ENCODE results near the gene PLCL2. TPM values are rescaled to one million over a fixed set of nuclear protein-coding genes. Genes with fewer than 3 reads are reported as not detected.

Gene PLCL2
- total RNA-seq = 10 to 100 TPM; 17.8 to 20.5 TPM

DNA sequence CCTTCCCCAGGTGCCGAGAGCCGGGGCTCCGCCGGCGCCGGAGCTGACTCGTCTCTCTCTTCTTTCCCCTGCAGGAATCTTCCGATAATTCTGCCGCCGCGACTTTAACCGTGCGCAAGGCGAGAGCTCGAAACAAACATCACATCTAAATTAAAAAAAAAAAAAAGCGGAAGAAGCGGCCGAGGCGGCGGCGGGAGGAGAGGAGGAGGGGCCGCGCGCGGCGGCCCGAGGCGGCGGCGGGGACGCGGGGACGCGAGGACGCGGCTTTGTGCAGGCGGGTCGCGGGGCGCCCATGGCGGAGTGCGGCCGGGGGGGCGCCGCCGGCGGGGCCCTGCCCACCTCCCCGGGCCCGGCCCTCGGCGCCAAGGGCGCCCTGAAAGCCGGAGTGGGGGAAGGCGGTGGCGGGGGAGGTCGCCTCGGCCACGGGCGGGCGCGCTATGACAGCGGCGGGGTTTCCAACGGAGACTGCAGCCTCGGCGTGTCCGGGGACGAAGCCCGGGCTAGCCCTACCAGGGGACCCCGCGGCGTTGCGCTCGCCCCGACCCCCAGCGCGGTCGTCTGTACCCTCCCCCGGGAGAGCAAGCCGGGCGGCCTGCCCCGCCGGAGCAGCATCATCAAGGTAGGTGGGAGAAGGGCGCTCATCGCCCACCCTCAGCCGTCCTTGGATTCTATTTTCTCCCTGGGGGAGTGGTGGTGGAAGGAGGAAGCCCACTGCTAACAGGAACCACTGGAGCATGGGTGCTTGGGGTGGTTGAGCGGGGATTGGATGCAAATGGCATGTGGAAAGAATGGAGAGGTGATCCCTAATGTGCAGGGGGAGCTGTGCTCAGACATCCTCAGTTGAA lies at the start of gene PLCL2:
TSS of gene PLCL2 (plus strand) at position 208 of the 845 bp plus-strand sequence. CDS start at position 293, 85 bp downstream.
- Mint-ChIP-seq H3K9me3 (no peaks in the 10 kb centered on the region), H3K27ac (peak within 1 kb of the TSS; percentile 88 to 97), H3K36me3 (peaks cover 9 to 25% of the 10 kb centered on the region in 2 donors)
- DNase-seq (ENCODE audit: low spot score in 2 of 2) (peak; percentile 52 to 65), ATAC-seq (peak; percentile 33 to 51)

DNA sequence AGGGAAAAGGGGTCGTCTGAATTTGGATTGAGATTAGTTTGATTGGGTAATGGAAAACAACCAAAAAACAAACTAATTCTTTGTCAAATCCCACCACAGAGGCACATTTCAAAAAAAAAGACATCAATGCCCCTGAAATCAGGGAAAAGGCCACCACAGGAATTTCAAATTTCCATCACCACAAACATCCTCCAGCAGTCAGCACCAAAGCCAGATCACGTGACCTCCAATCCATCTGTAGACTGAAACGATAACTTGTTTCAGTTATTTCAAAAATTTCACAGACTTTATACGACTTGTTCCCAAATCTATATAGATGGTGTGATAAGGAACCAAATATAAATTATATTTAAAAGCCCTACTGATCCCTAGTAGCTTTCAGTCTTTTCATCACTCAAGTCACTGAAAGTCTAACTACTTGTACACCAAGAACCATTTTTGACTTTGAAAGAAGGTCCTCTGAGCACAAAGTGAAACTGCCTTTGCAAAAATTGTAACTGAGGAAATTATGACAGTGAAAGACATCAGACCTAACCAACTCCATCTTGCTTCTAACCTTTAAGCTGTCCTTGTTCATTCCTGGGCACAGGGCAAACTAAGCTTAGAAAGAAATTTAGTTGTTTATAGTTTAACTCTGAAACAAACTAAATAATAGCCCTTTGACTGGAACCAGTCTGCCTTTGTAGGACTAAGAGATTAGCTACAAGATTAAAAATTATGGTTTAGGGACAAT lies 48.1 kb upstream of the PLCL2 start:
- no peak overlapping the region for H3K27ac Mint-ChIP-seq
- ATAC-seq = no peak
- no peaks in the 10 kb centered on the region for H3K9me3 Mint-ChIP-seq
- no peaks in the 10 kb centered on the region for H3K36me3 Mint-ChIP-seq
- DNase-seq (ENCODE audit: low spot score in 2 of 2) = no peak

GRCh38 chr3:16837602-16838001 lies 47.2 kb upstream of the PLCL2 start:
- no peaks in the 10 kb centered on the region for H3K36me3 Mint-ChIP-seq
- no peak overlapping the region for H3K27ac Mint-ChIP-seq
- DNase-seq (ENCODE audit: low spot score in 2 of 2) = no peak
- no peaks in the 10 kb centered on the region for H3K9me3 Mint-ChIP-seq
- no peak for ATAC-seq

- DNase-seq (ENCODE audit: low spot score in 2 of 2) (no peak), ATAC-seq (no peak)
- Mint-ChIP-seq H3K27ac (no peak overlapping the region), H3K36me3 (no peaks in the 10 kb centered on the region), H3K9me3 (no peaks in the 10 kb centered on the region)
These were observed 46.2 kb upstream of the PLCL2 start for GRCh38 chr3:16838561-16838960.

DNA sequence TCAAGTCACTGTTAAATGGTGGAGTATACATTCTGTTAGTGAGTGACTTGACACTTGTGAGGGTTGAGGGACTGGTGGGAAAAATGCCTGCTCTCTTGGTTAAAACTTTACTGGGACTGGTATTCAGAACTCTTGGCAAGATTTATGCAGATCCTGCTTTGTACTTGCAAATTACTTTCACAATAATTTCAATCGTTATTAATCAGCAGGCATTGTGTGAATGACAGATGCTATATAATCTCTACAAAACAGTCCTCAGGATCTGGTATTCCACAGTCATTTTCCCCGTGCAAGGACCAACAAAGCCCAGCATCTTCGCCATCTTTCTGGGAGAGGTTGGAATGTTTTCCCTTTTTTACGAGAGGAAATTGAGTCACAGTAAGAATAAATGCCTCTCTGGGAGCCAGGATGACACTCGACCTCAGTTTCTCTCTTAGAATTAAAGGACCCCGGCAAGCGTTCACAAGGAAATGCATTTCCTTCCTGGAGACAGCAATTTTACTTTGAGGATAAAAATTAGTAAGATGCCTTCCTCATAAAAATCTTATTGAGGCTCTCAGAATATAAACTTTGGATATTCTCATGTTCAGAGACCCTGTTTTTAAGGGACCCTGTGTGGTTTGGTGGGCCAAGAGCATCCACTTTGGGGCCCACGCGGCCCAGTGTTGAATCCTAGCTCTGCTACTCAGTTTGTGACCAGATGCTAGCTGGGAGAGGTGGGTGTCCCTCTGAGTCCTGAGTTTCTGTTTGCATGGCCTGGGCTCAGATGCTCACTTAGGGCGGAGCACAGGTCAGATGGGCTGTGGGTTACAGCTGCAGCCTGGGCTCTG lies 45.3 kb upstream of the PLCL2 start:
- ATAC-seq = no peak
- Mint-ChIP-seq H3K36me3 (no peaks in the 10 kb centered on the region), H3K27ac (no peak overlapping the region), H3K9me3 (no peaks in the 10 kb centered on the region)
- DNase-seq (ENCODE audit: low spot score in 2 of 2) = no peak

DNA sequence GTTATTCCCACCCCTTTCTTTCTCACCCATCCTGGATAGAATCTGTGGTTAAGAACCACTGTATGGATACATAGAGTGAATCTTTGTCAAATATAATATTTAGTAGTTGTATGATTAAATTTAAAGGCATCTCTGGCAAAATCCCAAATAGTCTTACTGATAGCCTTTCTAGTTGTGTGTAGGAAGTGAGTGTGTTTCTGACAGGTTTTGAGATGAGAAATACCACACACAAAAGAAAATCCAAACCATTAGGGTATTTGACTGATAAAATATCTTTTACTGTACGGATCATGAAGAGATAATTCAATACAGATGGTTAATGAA lies 44.7 kb upstream of the PLCL2 start:
- ATAC-seq (no peak), DNase-seq (ENCODE audit: low spot score in 2 of 2) (no peak)
- H3K36me3 Mint-ChIP-seq = no peaks in the 10 kb centered on the region
- H3K27ac Mint-ChIP-seq = no peak overlapping the region
- no peaks in the 10 kb centered on the region for H3K9me3 Mint-ChIP-seq

GRCh38 chr3:16841041-16841753 lies 43.6 kb upstream of the PLCL2 start:
- no peak for DNase-seq (ENCODE audit: low spot score in 2 of 2)
- Mint-ChIP-seq H3K27ac (peak overlapping the region in 1 of 2 donors; percentile 92), H3K9me3 (no peaks in the 10 kb centered on the region), H3K36me3 (no peaks in the 10 kb centered on the region)
- no peak for ATAC-seq

DNA sequence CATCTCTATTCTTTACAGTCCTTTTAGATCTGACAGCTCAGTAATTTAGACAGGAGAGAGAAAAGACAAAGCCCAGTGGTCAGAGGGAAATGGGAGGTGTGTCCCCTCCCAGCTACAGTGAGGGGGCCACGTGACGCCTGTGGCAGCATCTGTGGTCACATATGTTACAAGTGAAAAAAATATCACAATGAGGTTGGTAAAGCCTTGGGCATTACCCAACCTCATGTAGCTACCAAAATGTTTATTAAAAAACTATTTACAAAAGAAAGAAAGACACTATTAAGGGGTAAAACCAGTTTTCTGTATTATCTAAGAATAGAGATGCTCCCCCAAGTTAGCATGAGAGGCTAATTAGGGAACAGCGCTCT lies 42.9 kb upstream of the PLCL2 start:
- DNase-seq (ENCODE audit: low spot score in 2 of 2) = no peak
- H3K9me3 Mint-ChIP-seq = no peaks in the 10 kb centered on the region
- ATAC-seq = peak; percentile 21 to 70
- H3K27ac Mint-ChIP-seq = peak overlapping the region; percentile 92 to 96
- H3K36me3 Mint-ChIP-seq = no peaks in the 10 kb centered on the region

DNA sequence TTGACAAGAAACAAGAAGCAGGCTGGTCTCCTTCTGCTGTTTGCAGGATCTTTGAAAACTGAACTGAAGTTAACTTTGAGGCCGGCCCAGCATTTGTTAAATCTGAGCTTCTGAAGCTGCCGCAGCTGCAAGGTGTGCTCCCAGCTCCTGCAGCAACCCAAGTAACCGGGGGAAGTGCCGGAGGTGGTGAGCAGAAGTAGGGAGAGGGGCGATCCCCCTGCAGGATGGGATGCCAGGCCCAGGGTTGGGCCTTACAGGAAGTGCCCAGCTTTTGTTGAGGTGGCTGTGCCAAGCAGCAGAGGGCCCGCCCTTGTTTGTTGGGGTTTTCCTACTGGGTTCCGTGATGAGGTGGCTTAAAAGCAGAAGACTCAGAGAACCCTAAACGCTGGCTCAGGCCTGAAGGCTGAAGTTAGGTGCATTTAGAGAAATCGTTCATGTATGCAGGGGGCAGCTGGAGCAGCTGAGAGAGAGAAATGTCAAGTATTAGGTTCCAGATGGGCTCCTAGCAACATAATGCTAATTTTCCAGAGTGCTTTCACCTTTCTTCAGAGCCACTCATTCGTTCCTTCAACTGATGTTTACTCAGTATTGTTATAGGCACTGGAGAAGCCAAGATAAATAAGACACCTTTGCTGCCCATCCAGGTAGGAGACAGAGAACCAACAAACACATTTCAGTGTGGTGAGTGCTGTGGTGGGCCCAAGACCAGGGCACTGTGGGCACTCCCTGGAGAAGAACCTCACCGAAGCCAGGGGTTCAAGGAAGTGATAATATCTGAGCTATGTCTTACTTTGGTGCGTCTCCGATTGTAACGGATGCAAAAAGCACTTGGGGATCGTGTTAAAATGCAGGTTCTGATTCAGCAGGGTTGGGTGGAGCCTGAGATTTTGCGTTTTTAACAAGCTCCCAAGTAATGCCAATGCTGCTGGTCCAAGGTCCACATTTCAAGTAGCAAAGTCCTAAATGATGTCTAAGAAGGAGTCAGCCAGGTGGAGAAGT lies 42.2 kb upstream of the PLCL2 start:
- peak; percentile 55 to 70 for DNase-seq (ENCODE audit: low spot score in 2 of 2)
- Mint-ChIP-seq H3K36me3 (no peaks in the 10 kb centered on the region), H3K9me3 (no peaks in the 10 kb centered on the region), H3K27ac (peak overlapping the region; percentile 92 to 96)
- ATAC-seq = peak; percentile 90 to 93

GRCh38 chr3:16844222-16844621 lies 40.5 kb upstream of the PLCL2 start:
- DNase-seq (ENCODE audit: low spot score in 2 of 2) (no peak), ATAC-seq (no peak)
- H3K36me3 Mint-ChIP-seq = no peaks in the 10 kb centered on the region
- H3K9me3 Mint-ChIP-seq = no peaks in the 10 kb centered on the region
- H3K27ac Mint-ChIP-seq = no peak overlapping the region

- Mint-ChIP-seq H3K27ac (no peak overlapping the region), H3K36me3 (no peaks in the 10 kb centered on the region), H3K9me3 (no peaks in the 10 kb centered on the region)
- no peak for ATAC-seq
- DNase-seq (ENCODE audit: low spot score in 2 of 2) = no peak
These were observed 40.0 kb upstream of the PLCL2 start for GRCh38 chr3:16844791-16845190.

DNA sequence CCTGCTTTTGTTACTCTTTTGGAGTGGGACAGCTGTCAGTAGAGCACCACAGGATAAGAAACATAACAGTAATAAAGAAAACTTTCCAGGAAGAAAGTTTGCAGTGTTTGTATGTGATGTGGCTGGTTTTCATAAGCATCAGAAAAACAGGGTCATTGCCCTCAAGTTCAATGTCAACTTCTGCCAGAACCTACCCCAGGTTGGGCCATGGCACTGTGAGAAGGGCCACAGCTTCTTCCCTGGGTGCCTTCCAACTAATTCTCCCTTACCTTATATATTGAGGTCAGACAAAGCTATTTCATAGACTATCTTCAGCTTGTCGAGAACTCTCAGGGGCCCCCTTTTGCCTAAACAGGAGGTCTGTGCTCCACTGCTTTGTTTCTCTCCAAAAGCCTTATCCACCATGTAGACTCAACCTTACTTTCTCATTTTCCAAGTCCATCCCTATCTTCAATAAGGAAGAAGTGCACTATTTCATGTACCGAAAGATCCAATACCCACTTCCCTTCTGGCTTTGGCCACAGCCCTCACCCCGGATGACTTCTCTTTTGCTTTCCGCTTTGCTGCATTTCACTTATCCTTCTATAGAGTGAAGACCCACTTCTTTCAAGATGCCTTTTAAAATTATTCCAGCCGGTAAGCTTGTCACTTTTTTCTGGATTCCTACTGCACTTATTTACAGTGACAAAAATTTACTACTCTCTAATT lies 38.2 kb upstream of the PLCL2 start:
- H3K27ac Mint-ChIP-seq = no peak overlapping the region
- H3K36me3 Mint-ChIP-seq = peaks cover 0 to 5% of the 10 kb centered on the region in 2 donors
- no peak for DNase-seq (ENCODE audit: low spot score in 2 of 2)
- no peak for ATAC-seq
- H3K9me3 Mint-ChIP-seq = peaks cover 0 to 8% of the 10 kb centered on the region in 2 donors

- H3K27ac Mint-ChIP-seq = peak overlapping the region in 1 of 2 donors; percentile 9
- peaks cover 0 to 5% of the 10 kb centered on the region in 2 donors for H3K36me3 Mint-ChIP-seq
- DNase-seq (ENCODE audit: low spot score in 2 of 2) (no peak), ATAC-seq (peak; percentile 87 to 98)
- peaks cover 0 to 8% of the 10 kb centered on the region in 2 donors for H3K9me3 Mint-ChIP-seq
These were observed 36.7 kb upstream of the PLCL2 start for GRCh38 chr3:16848007-16848406.

GRCh38 chr3:16849229-16849628 lies 35.5 kb upstream of the PLCL2 start:
- peak in 1 of 2 donors; percentile 42 for DNase-seq (ENCODE audit: low spot score in 2 of 2)
- peaks cover 0 to 5% of the 10 kb centered on the region in 2 donors for H3K36me3 Mint-ChIP-seq
- ATAC-seq = peak; percentile 30 to 75
- peak overlapping the region; percentile 39 to 53 for H3K27ac Mint-ChIP-seq
- peaks cover 0 to 8% of the 10 kb centered on the region in 2 donors for H3K9me3 Mint-ChIP-seq

- H3K36me3 Mint-ChIP-seq = peaks cover 0 to 5% of the 10 kb centered on the region in 2 donors
- peak overlapping the region in 1 of 2 donors; percentile 39 for H3K27ac Mint-ChIP-seq
- DNase-seq (ENCODE audit: low spot score in 2 of 2) = no peak
- H3K9me3 Mint-ChIP-seq = peaks cover 0 to 8% of the 10 kb centered on the region in 2 donors
- ATAC-seq = no peak
These were observed 35.0 kb upstream of the PLCL2 start for GRCh38 chr3:16849795-16850194.

Measured in activated naive CD4-positive, alpha-beta T cell treated with anti-CD3 and anti-CD28 coated beads, Interleukin-2, amount 50 U/mL, for 72 hours (primary cell).